AG04450 (cell line): ENCODE measurements around the gene GRAMD1A. TPM values are rescaled to one million over a fixed set of nuclear protein-coding genes. Genes with fewer than 3 reads are reported as not detected.

Experiments used
- CTCF ChIA-PET: fragments of 300-600, 350-600 bp; formaldehyde crosslinking; extraction: SDS; loops from one replicate; lab custom pipeline; 2022; ENCODE audit warnings: antibody characterized with exemption, inconsistent platforms; lab: Charles Lee
- POLR2A ChIA-PET: fragments of 350-600 bp; formaldehyde crosslinking; extraction: SDS; loops from one replicate; lab custom pipeline; 2021; ENCODE audit warnings: antibody characterized with exemption, inconsistent platforms; lab: Yijun Ruan, JAX
- DNase-seq: peaks from one replicate; pipeline ENCODE4 v3.0.0-alpha.2; 2011; ENCODE audit warnings: low read depth, low spot score
- H3K27ac ChIP-seq: one replicate; pipeline ENCODE4 v1.5.1; 2012; ENCODE audit warnings: low read depth, low read length, control low read depth
- H3K27me3 ChIP-seq: one replicate; pipeline ENCODE4 v1.6.0; 2012; ENCODE audit warnings: low read length; ENCODE audit not compliant: control insufficient read depth, insufficient read depth
- H3K4me3 ChIP-seq: 2 replicates; pipeline ENCODE4 v1.5.1; 2011; ENCODE audit warnings: mild to moderate bottlenecking, low read depth, low read length, control low read depth
- H3K9me3 ChIP-seq: 2 replicates; pipeline ENCODE4 v1.5.1; 2012; ENCODE audit warnings: low read length; ENCODE audit not compliant: control insufficient read depth, insufficient read depth
- CTCF ChIP-seq: IDR thresholded peaks from 2 replicates; pipeline ENCODE4 v1.5.1; 2011; ENCODE audit warnings: low read depth, low read length, control low read depth, inconsistent platforms
- polyA plus RNA-seq: library from polyadenylated mRNA; depleted of rRNA; stranded (reverse); fragments of >200 nt; gene quantifications from 2 replicates; pipeline ENCODE4 v1.2.3, GENCODE V29; 2011

GRAMD1A gene
- polyA plus RNA-seq, 1 experiment: 53.2 TPM

GRCh38 chr19:35000338-35000646 is 169 bp downstream of the GRAMD1A start:
- Histone ChIP-seq H3K9me3 (peaks cover under 1% of the 10 kb centered on the region), H3K4me3 (peak overlapping the region; percentile 79), H3K27me3 (no peaks in the 10 kb centered on the region), H3K27ac (no peak overlapping the region)
- DNase-seq: no peak
- no peak for TF ChIP-seq CTCF
- CTCF ChIA-PET: interaction anchor here (1.1 to 1.3 kb wide), 2 partner anchors 27 to 66 kb away, joined by 5 to 6 read pairs; no protein-coding TSS in a partner anchor
- POLR2A ChIA-PET: interaction anchor here (0.6 kb wide), 1 partner anchor 762 kb away, joined by 3 read pairs; no protein-coding TSS in a partner anchor

- ChIA-PET CTCF (interaction anchor here (1.3 to 1.7 kb wide), 3 partner anchors 12 to 66 kb away, joined by 3 to 8 read pairs (median 5); no protein-coding TSS in a partner anchor), POLR2A (no interaction called here)
- Histone ChIP-seq H3K9me3 (no peaks in the 10 kb centered on the region; the same call in 1 of the 2 replicates), H3K27ac (peak overlapping the region; percentile 31), H3K27me3 (no peaks in the 10 kb centered on the region), H3K4me3 (peak overlapping the region; percentile 79)
- no peak for DNase-seq
- TF ChIP-seq CTCF: no peak
Observed at GRCh38 chr19:35000647-35001501, 751 bp downstream of the GRAMD1A start.

GRCh38 chr19:35002037-35002535 is 2.0 kb downstream of the GRAMD1A start:
- H3K9me3 ChIP-seq: no peaks in the 10 kb centered on the region
- ChIA-PET POLR2A (no interaction called here), CTCF (interaction anchor here (1.0 to 1.7 kb wide), 3 partner anchors 11 to 139 kb away, joined by 3 to 8 read pairs (median 3); no protein-coding TSS in a partner anchor)
- TF ChIP-seq CTCF: no peak
- peak overlapping the region; percentile 5 for H3K4me3 ChIP-seq
- no peaks in the 10 kb centered on the region for H3K27me3 ChIP-seq
- no peak for DNase-seq
- H3K27ac ChIP-seq: no peak overlapping the region

GRCh38 chr19:35004517-35005255 is 4.6 kb downstream of the GRAMD1A start:
- no peak for DNase-seq
- no peaks in the 10 kb centered on the region for H3K27me3 ChIP-seq
- H3K27ac ChIP-seq: no peak overlapping the region
- no peaks in the 10 kb centered on the region; the same call in 1 of the 2 replicates for H3K9me3 ChIP-seq
- no peak for TF ChIP-seq CTCF
- no peak overlapping the region for H3K4me3 ChIP-seq
- ChIA-PET CTCF (no interaction called here), POLR2A (no interaction called here)
